Stimulated activated CD4-positive, alpha-beta T cell treated with anti-CD3 and anti-CD28 coated beads, Interleukin-1b, Interleukin-23, amount 100 ng/mL, for 4 hours (primary cell): ENCODE data around the gene SPTSSA.
"Not testable (repeated sequence)": the region's sequence is repeated elsewhere in the genome, so short reads cannot be mapped to it uniquely, and the experiment has no call there.

Experiments
- DNase-seq, 2 donors: peaks; one replicate each; pipeline ENCODE4 v3.0.0-alpha.2; 2020; ENCODE audit warnings: low read depth in 2 of 2

SPTSSA gene

DNA sequence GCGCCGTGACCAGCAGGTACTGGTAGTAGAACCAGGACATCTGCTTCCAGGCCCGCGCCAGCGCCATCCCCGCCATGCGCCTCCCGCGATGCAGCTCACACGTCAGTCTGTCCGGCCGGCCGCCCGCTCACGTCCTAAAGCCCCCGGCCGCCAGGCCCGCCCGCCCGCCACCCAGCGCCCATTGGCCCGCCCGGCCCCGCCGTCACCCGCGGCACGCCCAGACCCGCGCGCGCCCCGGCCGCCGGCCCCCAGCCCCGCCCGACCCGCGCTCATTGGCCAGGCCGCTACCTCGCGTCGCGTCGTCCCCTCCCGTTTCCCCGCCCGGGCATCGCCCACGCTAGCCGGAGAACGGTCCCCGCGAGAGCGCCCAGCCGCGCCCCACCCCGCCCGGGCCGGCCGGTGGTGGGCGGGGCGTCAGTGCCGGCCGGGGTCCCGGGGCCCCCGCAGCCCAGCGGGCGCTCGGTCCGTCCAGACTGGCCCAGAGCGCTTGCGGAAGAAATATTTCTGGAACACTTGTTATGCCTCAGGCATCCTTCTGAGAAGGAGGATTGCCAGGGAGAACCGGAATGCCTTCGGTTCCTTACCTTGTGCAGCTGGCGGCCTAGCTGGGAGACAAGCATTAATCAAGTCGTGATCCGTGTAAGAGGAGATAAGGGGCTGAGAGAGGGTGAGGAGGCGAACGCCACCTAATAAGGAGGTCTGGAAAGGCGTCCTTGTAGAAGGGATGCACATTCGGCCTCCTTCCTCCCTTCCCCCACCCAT lies at the start of gene SPTSSA:
Gene SPTSSA (minus strand): TSS at position 109 of the 762 bp plus-strand sequence. CDS start 33 bp downstream, at position 76.
- peak; percentile 75 to 87 for DNase-seq

DNA sequence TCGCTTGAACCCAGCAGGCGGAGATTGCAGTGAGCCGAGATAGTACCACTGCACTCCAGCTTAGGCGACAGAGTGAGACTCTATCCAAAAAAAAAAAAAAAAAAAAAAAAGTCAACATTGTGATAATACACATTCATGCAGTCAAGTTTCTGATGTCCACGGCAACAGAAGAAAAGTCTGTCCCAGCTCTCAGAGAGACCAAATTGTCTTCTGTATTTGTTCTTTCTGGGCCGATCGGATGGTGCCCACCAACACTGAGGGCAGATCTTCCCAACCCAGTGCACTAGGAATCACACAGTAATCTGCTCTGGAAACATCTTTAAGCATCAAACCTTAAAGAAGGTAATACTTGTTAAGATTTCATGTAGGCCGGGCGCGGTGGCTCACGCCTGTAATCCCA lies 45.8 kb upstream of the SPTSSA start:
- no peak for DNase-seq

GRCh38 chr14:34507459-34507858 lies 45.4 kb upstream of the SPTSSA start:
- no peak for DNase-seq

GRCh38 chr14:34505124-34505491 lies 43.1 kb upstream of the SPTSSA start:
- not testable (repeated sequence) for DNase-seq

GRCh38 chr14:34504027-34504426 lies 42.0 kb upstream of the SPTSSA start:
- not testable (repeated sequence) for DNase-seq

DNA sequence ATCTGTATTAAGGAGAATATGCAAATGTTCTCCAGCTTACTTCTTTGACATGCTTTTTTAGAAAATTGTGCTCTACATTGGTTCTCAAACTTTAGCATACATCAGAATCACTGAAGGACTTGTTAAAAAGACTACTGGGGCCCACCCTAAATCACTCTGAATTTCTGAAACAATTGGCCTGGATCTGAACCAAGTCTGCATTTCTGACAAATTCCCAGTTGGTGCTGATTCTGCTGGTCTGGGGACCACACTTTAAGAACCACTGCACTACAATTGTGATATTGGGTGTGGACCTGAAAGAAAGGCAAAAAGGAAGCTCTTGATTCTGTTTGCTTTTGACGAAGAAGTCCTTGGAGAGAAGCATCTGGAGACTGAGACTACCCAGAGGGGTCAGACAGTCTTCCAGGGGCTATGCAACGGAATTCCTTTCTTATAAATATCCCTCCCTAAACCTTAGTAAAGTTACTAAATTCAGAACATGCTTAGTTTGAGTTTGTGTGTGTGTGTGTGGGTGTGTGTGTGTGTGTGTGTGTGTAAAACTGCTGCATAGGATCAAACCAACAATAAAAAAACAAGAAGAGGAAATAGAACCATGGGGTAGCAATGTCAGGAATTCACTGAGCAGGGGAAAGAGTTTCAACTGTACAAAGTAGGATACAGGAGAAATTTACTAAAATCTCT lies 40.6 kb upstream of the SPTSSA start:
- DNase-seq, result no peak

- no peak for DNase-seq
Observed at GRCh38 chr14:34502001-34502400, 40.0 kb upstream of the SPTSSA start.

DNA sequence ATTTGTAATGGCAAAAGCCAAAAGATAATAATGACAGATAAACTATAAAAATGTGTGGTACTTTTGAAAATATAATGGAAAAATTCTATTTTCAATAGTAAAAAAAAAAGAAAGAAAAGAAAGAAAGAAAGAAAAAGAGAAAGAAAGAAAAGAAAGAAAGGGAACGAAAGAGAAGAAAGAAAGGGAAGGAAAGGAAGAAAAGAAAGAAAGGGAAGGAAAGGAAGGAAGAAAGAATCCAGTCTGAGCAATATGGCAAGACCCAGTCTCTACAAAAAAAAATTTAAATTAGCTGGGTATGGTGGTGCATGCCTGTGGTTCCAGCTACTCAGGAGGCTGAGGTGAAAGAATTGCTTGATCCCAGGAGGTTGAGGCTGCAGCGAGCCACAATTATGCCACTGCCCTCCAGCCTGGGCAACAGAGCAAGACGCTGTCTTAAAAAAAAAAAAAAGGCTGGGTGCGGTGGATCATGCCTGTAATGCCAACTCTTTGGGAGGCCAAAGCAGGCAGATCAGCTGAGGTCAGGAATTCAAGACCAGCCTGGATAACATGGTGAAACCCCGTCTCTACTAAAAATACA lies 39.1 kb upstream of the SPTSSA start:
- no peak for DNase-seq

GRCh38 chr14:34498684-34499412 lies 36.8 kb upstream of the SPTSSA start:
- DNase-seq, result no peak

GRCh38 chr14:34496679-34497513 lies 34.9 kb upstream of the SPTSSA start:
- no peak for DNase-seq

- DNase-seq, result no peak
Observed at GRCh38 chr14:34496007-34496678, 34.1 kb upstream of the SPTSSA start.

DNA sequence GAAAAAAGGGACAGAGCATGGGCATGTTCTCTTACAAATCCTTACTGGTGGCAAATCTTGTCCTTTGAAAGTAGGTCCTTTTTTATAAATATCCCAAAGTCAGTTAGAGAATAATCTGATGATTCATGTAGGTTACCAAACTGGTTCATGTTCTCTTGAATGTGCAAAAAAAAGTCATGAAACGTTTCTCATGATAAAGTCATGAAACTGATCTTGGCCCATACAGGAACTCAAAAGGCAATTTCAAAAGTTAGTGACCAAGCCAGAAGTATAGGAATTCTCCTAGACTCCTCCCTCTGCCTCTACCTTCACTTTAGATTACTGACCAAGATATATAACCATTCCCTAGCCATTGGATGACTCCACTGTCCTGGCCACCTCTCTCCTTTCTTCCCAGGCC lies 27.3 kb upstream of the SPTSSA start:
- no peak for DNase-seq

DNA sequence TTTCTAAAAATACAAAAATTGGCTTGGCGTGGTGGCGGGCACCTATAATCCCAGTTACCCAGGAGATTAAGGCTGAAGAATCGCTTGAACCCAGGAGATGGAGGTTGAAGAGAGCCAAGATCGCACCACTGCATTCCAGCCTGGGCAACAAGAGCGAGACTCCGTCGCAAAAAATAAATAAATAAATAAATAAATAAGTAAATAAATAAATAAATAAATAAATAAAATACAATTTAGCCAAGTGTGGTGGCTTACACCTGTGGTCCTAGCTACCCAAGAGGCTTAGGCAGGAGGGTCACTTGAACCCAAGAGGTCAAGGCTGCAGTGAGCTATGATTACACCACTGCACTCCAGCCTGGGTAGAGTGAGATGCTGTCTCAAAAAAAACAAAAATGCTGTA lies 26.5 kb upstream of the SPTSSA start:
- DNase-seq, result no peak

- no peak for DNase-seq
Observed at GRCh38 chr14:34484726-34485125, 22.7 kb upstream of the SPTSSA start.

DNA sequence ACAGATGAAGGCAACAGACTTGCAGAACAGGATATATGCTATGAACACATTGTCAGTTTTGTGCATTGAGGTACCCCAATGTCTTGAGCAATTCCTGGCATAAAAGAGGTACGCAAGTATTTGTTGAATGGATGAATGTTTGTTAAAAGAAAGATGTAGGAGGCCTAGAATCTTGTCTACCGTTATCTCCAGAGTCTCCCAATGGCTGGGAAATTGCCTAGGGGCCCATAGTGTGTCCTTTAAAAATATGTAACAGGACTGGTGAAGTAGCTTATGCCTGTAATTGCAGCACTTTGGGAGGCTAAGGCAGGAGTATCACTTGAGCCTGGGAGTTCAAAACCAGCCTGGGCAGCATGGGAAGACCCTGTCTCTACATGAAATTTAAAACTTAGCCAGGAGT lies 20.4 kb upstream of the SPTSSA start:
- no peak for DNase-seq

GRCh38 chr14:34479694-34480093 lies 17.7 kb upstream of the SPTSSA start:
- DNase-seq, result no peak

- DNase-seq, result no peak
Observed at GRCh38 chr14:34478261-34478660, 16.2 kb upstream of the SPTSSA start.

DNA sequence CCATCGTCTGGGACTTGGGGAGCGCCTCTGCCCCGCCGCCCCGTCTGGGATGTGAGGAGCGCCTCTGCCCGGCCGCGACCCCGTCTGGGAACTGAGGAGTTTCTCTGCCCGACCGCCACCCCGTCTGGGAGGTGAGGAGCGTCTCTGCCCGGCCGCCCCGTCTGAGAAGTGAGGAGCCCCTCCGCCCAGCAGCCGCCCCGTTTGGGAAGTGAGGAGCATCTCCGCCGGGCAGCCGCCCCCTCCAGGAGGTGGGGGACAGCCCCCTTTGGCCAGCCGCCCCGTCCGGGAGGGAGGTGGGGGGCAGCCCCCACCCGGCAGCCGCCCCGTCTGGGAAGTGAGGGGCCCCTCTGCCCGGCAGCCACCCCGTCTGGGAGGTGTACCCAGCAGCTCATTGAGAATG lies 14.0 kb upstream of the SPTSSA start:
- not testable (repeated sequence) for DNase-seq

DNA sequence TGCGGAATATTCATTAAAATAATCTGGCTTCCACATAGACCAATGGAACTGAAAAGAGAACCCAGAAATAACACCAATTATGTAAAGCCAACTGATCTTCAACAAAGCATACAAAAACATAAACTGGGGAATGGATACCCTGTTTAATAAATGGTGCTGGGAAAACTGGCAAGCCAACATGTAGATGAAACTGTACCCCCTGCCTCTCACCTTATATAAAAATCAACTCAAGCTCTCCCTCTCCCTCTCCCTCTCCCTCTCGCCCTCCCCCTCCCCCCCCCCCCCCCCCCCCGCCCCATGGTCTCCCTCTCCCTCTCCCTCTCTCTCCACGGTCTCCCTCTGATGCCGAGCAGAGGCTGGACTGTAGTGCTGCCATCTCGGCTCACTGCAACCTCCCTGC lies 13.1 kb upstream of the SPTSSA start:
- DNase-seq, result no peak

DNA sequence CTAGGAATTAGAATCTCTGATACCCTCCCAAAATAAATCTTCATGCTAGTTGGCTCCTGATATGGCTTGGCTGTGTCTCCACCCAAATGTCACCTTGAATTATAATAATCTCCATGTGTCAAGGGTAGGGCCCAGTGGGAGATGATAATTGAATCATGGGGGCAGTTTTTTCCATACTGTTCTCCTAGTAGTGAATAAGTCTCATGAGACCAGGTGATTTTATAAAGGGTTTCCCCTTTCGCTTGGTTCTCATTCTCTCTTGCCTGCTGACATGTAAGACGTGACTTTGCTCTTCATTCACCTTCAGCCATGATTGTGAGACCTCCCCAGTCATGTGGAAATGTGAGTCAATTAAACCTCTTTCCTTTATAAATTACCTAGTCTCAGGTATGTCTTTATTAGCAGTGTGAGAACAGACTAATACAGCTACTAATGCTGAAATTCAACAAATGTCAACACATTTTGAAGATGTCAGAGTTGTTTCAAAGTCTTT lies 12.2 kb upstream of the SPTSSA start:
- no peak for DNase-seq
